Neural cell (in vitro differentiated cells): Measurements from ENCODE around the gene IGFBP4.

ENCODE experiments used
- CTCF ChIP-seq: fragments of 450-650 bp; IDR thresholded peaks from 2 replicates; pipeline ENCODE4 v1.5.1; 2014; ENCODE audit warnings: antibody characterized with exemption, mild to moderate bottlenecking, moderate library complexity; ENCODE audit not compliant: poor library complexity, severe bottlenecking
- EP300 ChIP-seq: fragments of 450-650 bp; conservative IDR thresholded peaks from 2 replicates; pipeline ENCODE4 v1.6.1; 2014; ENCODE audit warnings: antibody characterized with exemption, mild to moderate bottlenecking, moderate library complexity; ENCODE audit not compliant: poor library complexity, severe bottlenecking
- EZH2 ChIP-seq: fragments of 200-600, 300-800 bp; shearing (Covaris generic), sonication (generic); IDR thresholded peaks from 2 replicates; pipeline ENCODE4 v1.6.1; 2014; ENCODE audit warnings: antibody characterized with exemption, low read length, borderline replicate concordance, mild to moderate bottlenecking; ENCODE audit not compliant: insufficient read depth, poor library complexity, severe bottlenecking
- MXI1 ChIP-seq: fragments of 450-650 bp; conservative IDR thresholded peaks from 2 replicates; pipeline ENCODE4 v1.6.1; 2014; ENCODE audit warnings: antibody characterized with exemption, mild to moderate bottlenecking; ENCODE audit not compliant: poor library complexity, severe bottlenecking
- POLR2AphosphoS5 ChIP-seq: IDR thresholded peaks from 2 replicates; pipeline ENCODE4 v1.6.1; 2012
- RAD21 ChIP-seq: fragments of 450-650 bp; conservative IDR thresholded peaks from 2 replicates; pipeline ENCODE4 v1.6.1; 2014; ENCODE audit warnings: antibody characterized with exemption, mild to moderate bottlenecking, moderate library complexity
- SMC3 ChIP-seq: fragments of 450-650 bp; conservative IDR thresholded peaks from 2 replicates; pipeline ENCODE4 v1.6.1; 2014; ENCODE audit warnings: antibody characterized with exemption, mild to moderate bottlenecking, moderate library complexity; ENCODE audit not compliant: poor library complexity
- TAF1 ChIP-seq: IDR thresholded peaks from 2 replicates; pipeline ENCODE4 v1.6.1; 2012; ENCODE audit warnings: low read depth
- TF ChIP-seq, protein P1 (sequence below): IDR thresholded peaks from 2 replicates; pipeline ENCODE4 v1.6.1; 2012; ENCODE audit warnings: borderline replicate concordance

GRCh38 chr17:40402668-40403067, 40.6 kb upstream of the IGFBP4 start:
- TF ChIP-seq CTCF (no peak), TAF1 (no peak), POLR2AphosphoS5 (no peak), RAD21 (no peak), EP300 (no peak), SMC3 (no peak), EZH2 (no peak), MXI1 (no peak)
- TF ChIP-seq, protein P1, sequence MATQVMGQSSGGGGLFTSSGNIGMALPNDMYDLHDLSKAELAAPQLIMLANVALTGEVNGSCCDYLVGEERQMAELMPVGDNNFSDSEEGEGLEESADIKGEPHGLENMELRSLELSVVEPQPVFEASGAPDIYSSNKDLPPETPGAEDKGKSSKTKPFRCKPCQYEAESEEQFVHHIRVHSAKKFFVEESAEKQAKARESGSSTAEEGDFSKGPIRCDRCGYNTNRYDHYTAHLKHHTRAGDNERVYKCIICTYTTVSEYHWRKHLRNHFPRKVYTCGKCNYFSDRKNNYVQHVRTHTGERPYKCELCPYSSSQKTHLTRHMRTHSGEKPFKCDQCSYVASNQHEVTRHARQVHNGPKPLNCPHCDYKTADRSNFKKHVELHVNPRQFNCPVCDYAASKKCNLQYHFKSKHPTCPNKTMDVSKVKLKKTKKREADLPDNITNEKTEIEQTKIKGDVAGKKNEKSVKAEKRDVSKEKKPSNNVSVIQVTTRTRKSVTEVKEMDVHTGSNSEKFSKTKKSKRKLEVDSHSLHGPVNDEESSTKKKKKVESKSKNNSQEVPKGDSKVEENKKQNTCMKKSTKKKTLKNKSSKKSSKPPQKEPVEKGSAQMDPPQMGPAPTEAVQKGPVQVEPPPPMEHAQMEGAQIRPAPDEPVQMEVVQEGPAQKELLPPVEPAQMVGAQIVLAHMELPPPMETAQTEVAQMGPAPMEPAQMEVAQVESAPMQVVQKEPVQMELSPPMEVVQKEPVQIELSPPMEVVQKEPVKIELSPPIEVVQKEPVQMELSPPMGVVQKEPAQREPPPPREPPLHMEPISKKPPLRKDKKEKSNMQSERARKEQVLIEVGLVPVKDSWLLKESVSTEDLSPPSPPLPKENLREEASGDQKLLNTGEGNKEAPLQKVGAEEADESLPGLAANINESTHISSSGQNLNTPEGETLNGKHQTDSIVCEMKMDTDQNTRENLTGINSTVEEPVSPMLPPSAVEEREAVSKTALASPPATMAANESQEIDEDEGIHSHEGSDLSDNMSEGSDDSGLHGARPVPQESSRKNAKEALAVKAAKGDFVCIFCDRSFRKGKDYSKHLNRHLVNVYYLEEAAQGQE, result no peak
